ENCODE measurements around the gene ADD1.

ADD1 gene

GRCh38 chr4:2812612-2813354 lies 30.9 kb upstream of the ADD1 start:
- Histone ChIP-seq H3K36me3 (ENCODE audit: insufficient read depth, low read length) (no peaks in the 10 kb centered on the region), H3K4me1 (ENCODE audit: insufficient read depth, low read length) (peaks cover 16% of the 10 kb centered on the region; the same call in 1 of the 2 replicates), H3K9me3 (ENCODE audit: control insufficient read depth, insufficient read depth, low read length) (no peaks in the 10 kb centered on the region), H3K9ac (ENCODE audit: low read depth, low read length) (no peak overlapping the region)

- no peaks in the 10 kb centered on the region for H3K36me3 ChIP-seq (ENCODE audit: insufficient read depth, low read length)
- H3K4me1 ChIP-seq (ENCODE audit: insufficient read depth, low read length): peaks cover 16% of the 10 kb centered on the region; the same call in 1 of the 2 replicates
- H3K9ac ChIP-seq (ENCODE audit: low read depth, low read length): no peak overlapping the region
- H3K9me3 ChIP-seq (ENCODE audit: control insufficient read depth, insufficient read depth, low read length): no peaks in the 10 kb centered on the region
Measured at GRCh38 chr4:2813446-2814405, 29.9 kb upstream of the ADD1 start.

GRCh38 chr4:2814627-2815270 lies 28.9 kb upstream of the ADD1 start:
- Histone ChIP-seq H3K36me3 (ENCODE audit: insufficient read depth, low read length) (no peaks in the 10 kb centered on the region), H3K9me3 (ENCODE audit: control insufficient read depth, insufficient read depth, low read length) (no peaks in the 10 kb centered on the region), H3K9ac (ENCODE audit: low read depth, low read length) (no peak overlapping the region), H3K4me1 (ENCODE audit: insufficient read depth, low read length) (peaks cover 16% of the 10 kb centered on the region; the same call in 1 of the 2 replicates)

- Histone ChIP-seq H3K4me1 (ENCODE audit: insufficient read depth, low read length) (peaks cover 14% of the 10 kb centered on the region; the same call in 1 of the 2 replicates), H3K9ac (ENCODE audit: low read depth, low read length) (no peak overlapping the region), H3K36me3 (ENCODE audit: insufficient read depth, low read length) (0 out of 2 replicates have a peak, but pooled peaks cover 6% of the 10 kb centered on the region), H3K9me3 (ENCODE audit: control insufficient read depth, insufficient read depth, low read length) (no peaks in the 10 kb centered on the region)
Measured at GRCh38 chr4:2816401-2816954, 27.2 kb upstream of the ADD1 start.

- Histone ChIP-seq H3K4me1 (ENCODE audit: insufficient read depth, low read length) (peaks cover 7% of the 10 kb centered on the region; the same call in 1 of the 2 replicates), H3K9ac (ENCODE audit: low read depth, low read length) (no peak overlapping the region), H3K36me3 (ENCODE audit: insufficient read depth, low read length) (0 out of 2 replicates have a peak, but pooled peaks cover 6% of the 10 kb centered on the region), H3K9me3 (ENCODE audit: control insufficient read depth, insufficient read depth, low read length) (no peaks in the 10 kb centered on the region)
Measured at GRCh38 chr4:2817137-2817536, 26.5 kb upstream of the ADD1 start.

GRCh38 chr4:2817701-2818350 lies 25.8 kb upstream of the ADD1 start:
- Histone ChIP-seq H3K9ac (ENCODE audit: low read depth, low read length) (peak overlapping the region; percentile 77), H3K36me3 (ENCODE audit: insufficient read depth, low read length) (0 out of 2 replicates have a peak, but pooled peaks cover 6% of the 10 kb centered on the region), H3K4me1 (ENCODE audit: insufficient read depth, low read length) (peaks cover 2% of the 10 kb centered on the region; the same call in 1 of the 2 replicates), H3K9me3 (ENCODE audit: control insufficient read depth, insufficient read depth, low read length) (no peaks in the 10 kb centered on the region)

- H3K9me3 ChIP-seq (ENCODE audit: control insufficient read depth, insufficient read depth, low read length): no peaks in the 10 kb centered on the region
- no peaks in the 10 kb centered on the region for H3K4me1 ChIP-seq (ENCODE audit: insufficient read depth, low read length)
- peak overlapping the region; percentile 77 for H3K9ac ChIP-seq (ENCODE audit: low read depth, low read length)
- H3K36me3 ChIP-seq (ENCODE audit: insufficient read depth, low read length): 0 out of 2 replicates have a peak, but pooled peaks cover 6% of the 10 kb centered on the region
Measured at GRCh38 chr4:2818351-2818939, 25.2 kb upstream of the ADD1 start.

- H3K9me3 ChIP-seq (ENCODE audit: control insufficient read depth, insufficient read depth, low read length): no peaks in the 10 kb centered on the region
- 0 out of 2 replicates have a peak, but pooled peaks cover 6% of the 10 kb centered on the region for H3K36me3 ChIP-seq (ENCODE audit: insufficient read depth, low read length)
- no peak overlapping the region for H3K9ac ChIP-seq (ENCODE audit: low read depth, low read length)
- H3K4me1 ChIP-seq (ENCODE audit: insufficient read depth, low read length): no peaks in the 10 kb centered on the region
Measured at GRCh38 chr4:2819244-2820215, 24.1 kb upstream of the ADD1 start.

- Histone ChIP-seq H3K9me3 (ENCODE audit: control insufficient read depth, insufficient read depth, low read length) (no peaks in the 10 kb centered on the region), H3K4me1 (ENCODE audit: insufficient read depth, low read length) (no peaks in the 10 kb centered on the region), H3K36me3 (ENCODE audit: insufficient read depth, low read length) (0 out of 2 replicates have a peak, but pooled peaks cover 6% of the 10 kb centered on the region), H3K9ac (ENCODE audit: low read depth, low read length) (no peak overlapping the region)
Measured at GRCh38 chr4:2820216-2820982, 23.2 kb upstream of the ADD1 start.

GRCh38 chr4:2822461-2823300 lies 21.0 kb upstream of the ADD1 start:
- Histone ChIP-seq H3K4me1 (ENCODE audit: insufficient read depth, low read length) (no peaks in the 10 kb centered on the region), H3K9me3 (ENCODE audit: control insufficient read depth, insufficient read depth, low read length) (no peaks in the 10 kb centered on the region), H3K9ac (ENCODE audit: low read depth, low read length) (no peak overlapping the region), H3K36me3 (ENCODE audit: insufficient read depth, low read length) (0 out of 2 replicates have a peak, but pooled peaks cover 6% of the 10 kb centered on the region)

GRCh38 chr4:2823301-2823670 lies 20.4 kb upstream of the ADD1 start:
- Histone ChIP-seq H3K9me3 (ENCODE audit: control insufficient read depth, insufficient read depth, low read length) (no peaks in the 10 kb centered on the region), H3K4me1 (ENCODE audit: insufficient read depth, low read length) (no peaks in the 10 kb centered on the region), H3K9ac (ENCODE audit: low read depth, low read length) (no peak overlapping the region), H3K36me3 (ENCODE audit: insufficient read depth, low read length) (0 out of 2 replicates have a peak, but pooled peaks cover 6% of the 10 kb centered on the region)
